Esophagus squamous epithelium (tissue), 4 donors: ENCODE measurements around the gene DDAH1.

Source experiments
- CTCF ChIP-seq, 6 experiments: fragments of 450-650 bp in 4 of 6; fragments of 200-600 bp in 2 of 6; sonication (generic) in 2 of 6; IDR thresholded peaks; one replicate each; pipeline ENCODE4 v1.5.1; 2016 to 2019; ENCODE audit warnings: antibody characterized with exemption in 6 of 6, mild to moderate bottlenecking in 4 of 6, moderate library complexity in 4 of 6
- POLR2A ChIP-seq, 4 donors: fragments of 450-650 bp; IDR thresholded peaks; one replicate each; pipeline ENCODE4 v1.6.1; 2017; ENCODE audit warnings: antibody characterized with exemption in 4 of 4, mild to moderate bottlenecking in 4 of 4, moderate library complexity in 3 of 4

- TF ChIP-seq CTCF (IDR thresholded peaks at IDR 0.05) (no peak), POLR2A (IDR thresholded peaks at IDR 0.05) (no peak)
Measured at GRCh38 chr1:85428471-85429089, 36.4 kb downstream of the DDAH1 start.
